OCI-LY1 (cell line): ENCODE data around the gene GRIN2A.

ENCODE experiments used
- H2AFZ ChIP-seq: fragments of 200-600 bp; sonication (generic), shearing (Covaris generic); 2 replicates; pipeline ENCODE4 v1.6.0; 2014; ENCODE audit warnings: antibody characterized with exemption, mild to moderate bottlenecking, low read length
- H3F3A ChIP-seq: fragments of 200-600 bp; sonication (generic), shearing (Covaris generic); 2 replicates; pipeline ENCODE4 v1.6.0; 2014; ENCODE audit warnings: mild to moderate bottlenecking, antibody characterized with exemption, low read length, moderate library complexity; ENCODE audit not compliant: insufficient read depth
- H3K27ac ChIP-seq: fragments of 200-600 bp; sonication (generic); 2 replicates; pipeline ENCODE4 v1.5.1; 2014; ENCODE audit warnings: low read length, mixed run types, mild to moderate bottlenecking, low read depth; ENCODE audit not compliant: poor library complexity, severe bottlenecking
- H3K27me3 ChIP-seq: fragments of 200-600 bp; sonication (generic); 2 replicates; pipeline ENCODE4 v1.6.0; 2014; ENCODE audit warnings: antibody characterized with exemption, mild to moderate bottlenecking, low read length, moderate library complexity; ENCODE audit not compliant: insufficient read depth
- H3K36me3 ChIP-seq: fragments of 200-600 bp; sonication (generic); 2 replicates; pipeline ENCODE4 v1.6.1; 2014; ENCODE audit warnings: mild to moderate bottlenecking, antibody characterized with exemption, low read length, moderate library complexity, mixed read lengths; ENCODE audit not compliant: insufficient read depth
- H3K4me1 ChIP-seq: fragments of 200-600 bp; sonication (generic); 2 replicates; pipeline ENCODE4 v1.5.1; 2014; ENCODE audit warnings: mild to moderate bottlenecking, low read length, moderate library complexity; ENCODE audit not compliant: insufficient read depth, severe bottlenecking
- H3K4me2 ChIP-seq: fragments of 200-600 bp; sonication (generic), shearing (Covaris generic); 2 replicates; pipeline ENCODE4 v1.6.1; 2014; ENCODE audit warnings: low read length
- H3K4me3 ChIP-seq: fragments of 200-600 bp; sonication (generic); 2 replicates; pipeline ENCODE4 v1.5.1; 2014; ENCODE audit warnings: low read length, low read depth, mild to moderate bottlenecking, mixed read lengths; ENCODE audit not compliant: poor library complexity, severe bottlenecking
- H3K79me2 ChIP-seq: fragments of 200-600 bp; shearing (Covaris generic); 2 replicates; pipeline ENCODE4 v1.6.1; 2016; ENCODE audit warnings: mixed run types, low read length, mixed read lengths; ENCODE audit not compliant: insufficient read depth
- H3K9ac ChIP-seq: fragments of 200-600 bp; sonication (generic), shearing (Covaris generic); 2 replicates; pipeline ENCODE4 v1.6.1; 2014; ENCODE audit warnings: mild to moderate bottlenecking, low read length, mixed read lengths
- H3K9me2 ChIP-seq: fragments of 200-600 bp; sonication (generic), shearing (Covaris generic); 2 replicates; pipeline ENCODE4 v1.6.1; 2014; ENCODE audit warnings: low read depth, mild to moderate bottlenecking, low read length, mixed read lengths
- H3K9me3 ChIP-seq: fragments of 200-600 bp; shearing (Covaris generic); 2 replicates; pipeline ENCODE4 v1.6.1; 2014; ENCODE audit warnings: low read length, mixed read lengths
- H4K20me1 ChIP-seq: fragments of 200-600 bp; sonication (generic), shearing (Covaris generic); 2 replicates; pipeline ENCODE4 v1.6.0; 2016; ENCODE audit warnings: mild to moderate bottlenecking, low read length; ENCODE audit not compliant: insufficient read depth
- EZH2 ChIP-seq: fragments of 200-600 bp; sonication (generic), shearing (Covaris generic); IDR thresholded peaks from 2 replicates; pipeline ENCODE4 v1.8.0; 2017; ENCODE audit warnings: borderline replicate concordance, mixed run types, mild to moderate bottlenecking, antibody characterized with exemption, low read length, moderate library complexity, mixed read lengths
- TF ChIP-seq, protein P1 (sequence below): fragments of 200-600 bp; sonication (generic), shearing (Covaris generic); IDR thresholded peaks from 2 replicates; pipeline ENCODE4 v1.5.1; 2017; ENCODE audit warnings: mild to moderate bottlenecking, antibody characterized with exemption, low read length, moderate library complexity, mixed read lengths

The GRIN2A gene

DNA sequence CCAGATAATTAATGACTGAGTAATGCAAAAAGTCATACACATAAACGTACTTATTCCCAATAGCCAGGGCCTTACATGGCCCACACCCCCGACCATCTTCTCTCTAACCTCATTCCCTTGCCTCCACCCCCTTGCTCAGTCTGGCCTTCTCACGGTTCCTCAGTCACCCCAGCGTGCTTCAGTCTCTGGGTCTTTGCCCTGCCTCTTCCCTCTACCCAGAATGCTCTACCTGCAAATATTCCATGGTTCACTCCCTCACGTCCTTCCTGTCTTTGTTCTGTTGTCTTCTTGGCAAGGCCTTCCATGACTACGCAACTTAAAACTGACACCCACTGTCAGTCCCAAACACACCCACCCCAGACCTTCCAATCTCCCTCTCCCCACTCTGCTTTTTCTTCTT lies 468.3 kb downstream of the GRIN2A start:
- Histone ChIP-seq H3K9me3 (no peaks in the 10 kb centered on the region), H3K4me1 (no peaks in the 10 kb centered on the region)

DNA sequence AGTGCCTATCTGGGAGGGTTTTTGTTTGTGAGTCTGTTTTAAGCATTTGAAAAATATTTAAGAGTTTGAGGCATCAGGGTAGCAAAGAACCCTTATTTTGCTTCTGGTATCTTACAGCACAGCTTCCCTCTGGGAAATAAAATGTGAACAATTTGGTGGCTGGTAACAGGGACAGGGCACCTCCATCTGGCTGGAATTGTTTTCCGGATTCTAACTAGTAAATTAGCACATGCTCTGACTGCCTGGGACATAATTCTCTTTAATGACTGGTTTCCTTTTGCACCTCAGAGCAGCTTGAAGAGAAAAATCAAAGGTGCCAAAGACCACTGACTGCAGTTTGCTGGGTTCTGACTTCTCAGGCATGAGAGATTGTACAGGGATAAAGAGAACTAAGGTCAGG lies 469.1 kb downstream of the GRIN2A start:
- no peaks in the 10 kb centered on the region for H3K79me2 ChIP-seq
- no peaks in the 10 kb centered on the region for H3F3A ChIP-seq
- H3K4me3 ChIP-seq = no peak overlapping the region
- TF ChIP-seq EZH2 = no peak
- TF ChIP-seq, protein P1, sequence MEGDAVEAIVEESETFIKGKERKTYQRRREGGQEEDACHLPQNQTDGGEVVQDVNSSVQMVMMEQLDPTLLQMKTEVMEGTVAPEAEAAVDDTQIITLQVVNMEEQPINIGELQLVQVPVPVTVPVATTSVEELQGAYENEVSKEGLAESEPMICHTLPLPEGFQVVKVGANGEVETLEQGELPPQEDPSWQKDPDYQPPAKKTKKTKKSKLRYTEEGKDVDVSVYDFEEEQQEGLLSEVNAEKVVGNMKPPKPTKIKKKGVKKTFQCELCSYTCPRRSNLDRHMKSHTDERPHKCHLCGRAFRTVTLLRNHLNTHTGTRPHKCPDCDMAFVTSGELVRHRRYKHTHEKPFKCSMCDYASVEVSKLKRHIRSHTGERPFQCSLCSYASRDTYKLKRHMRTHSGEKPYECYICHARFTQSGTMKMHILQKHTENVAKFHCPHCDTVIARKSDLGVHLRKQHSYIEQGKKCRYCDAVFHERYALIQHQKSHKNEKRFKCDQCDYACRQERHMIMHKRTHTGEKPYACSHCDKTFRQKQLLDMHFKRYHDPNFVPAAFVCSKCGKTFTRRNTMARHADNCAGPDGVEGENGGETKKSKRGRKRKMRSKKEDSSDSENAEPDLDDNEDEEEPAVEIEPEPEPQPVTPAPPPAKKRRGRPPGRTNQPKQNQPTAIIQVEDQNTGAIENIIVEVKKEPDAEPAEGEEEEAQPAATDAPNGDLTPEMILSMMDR = no peak
- H3K4me1 ChIP-seq = no peaks in the 10 kb centered on the region
- no peaks in the 10 kb centered on the region for H3K9me3 ChIP-seq
- H4K20me1 ChIP-seq = no peaks in the 10 kb centered on the region
- H3K27me3 ChIP-seq = no peaks in the 10 kb centered on the region
- H3K9ac ChIP-seq = no peak overlapping the region
- no peak overlapping the region for H2AFZ ChIP-seq
- no peak overlapping the region for H3K4me2 ChIP-seq
- H3K27ac ChIP-seq = no peak overlapping the region
- no peaks in the 10 kb centered on the region for H3K9me2 ChIP-seq
- no peaks in the 10 kb centered on the region for H3K36me3 ChIP-seq

More for the DNA sequence above, 468.3 kb downstream of the GRIN2A start:
- no peaks in the 10 kb centered on the region for H3K9me2 ChIP-seq
- H4K20me1 ChIP-seq = no peaks in the 10 kb centered on the region
- no peaks in the 10 kb centered on the region for H3F3A ChIP-seq
- no peak overlapping the region for H3K4me3 ChIP-seq
- no peak overlapping the region for H3K27ac ChIP-seq
- H3K27me3 ChIP-seq = no peaks in the 10 kb centered on the region
- H3K9ac ChIP-seq = no peak overlapping the region
- H2AFZ ChIP-seq = no peak overlapping the region
- TF ChIP-seq, protein P1 = no peak
- no peak for TF ChIP-seq EZH2
- H3K79me2 ChIP-seq = no peaks in the 10 kb centered on the region
- no peaks in the 10 kb centered on the region for H3K36me3 ChIP-seq
- no peak overlapping the region for H3K4me2 ChIP-seq

DNA sequence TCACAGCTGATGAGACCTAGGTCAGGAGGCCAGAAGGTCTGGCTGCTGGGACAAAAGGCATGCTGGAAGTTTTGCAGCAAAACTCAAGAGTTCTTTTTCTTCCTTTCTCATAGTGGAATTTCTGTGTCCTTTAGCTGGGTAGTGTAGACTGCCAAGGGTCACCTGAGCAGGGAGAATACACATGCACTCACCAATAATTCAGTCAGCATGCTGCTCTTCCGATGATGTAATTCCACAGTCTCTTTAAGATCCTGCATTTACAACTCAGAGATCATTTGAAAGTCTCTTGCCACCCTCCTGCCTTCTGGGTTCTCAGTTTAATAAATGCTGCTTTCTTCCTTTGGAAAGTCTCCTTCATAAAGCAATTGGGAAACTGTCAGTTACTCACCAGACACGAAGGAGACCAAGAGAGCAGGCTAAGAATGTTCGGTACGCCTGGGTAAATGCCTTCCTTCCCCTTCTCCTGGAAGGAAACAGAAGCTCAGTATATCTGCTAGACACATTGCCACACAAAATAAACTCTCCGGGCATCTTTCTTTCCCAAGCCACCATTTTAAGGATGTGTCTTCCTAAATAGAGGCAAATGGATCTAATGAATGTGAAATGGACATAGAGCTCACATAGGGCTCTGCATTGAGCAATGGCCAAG lies 473.1 kb downstream of the GRIN2A start:
- Histone ChIP-seq H3K36me3 (no peaks in the 10 kb centered on the region), H3K9ac (no peak overlapping the region), H3K4me3 (no peak overlapping the region), H3F3A (no peaks in the 10 kb centered on the region), H3K9me3 (no peaks in the 10 kb centered on the region), H3K4me2 (no peak overlapping the region), H3K27ac (no peak overlapping the region), H3K4me1 (no peaks in the 10 kb centered on the region), H3K27me3 (no peaks in the 10 kb centered on the region), H2AFZ (no peak overlapping the region), H3K79me2 (no peaks in the 10 kb centered on the region), H4K20me1 (no peaks in the 10 kb centered on the region), H3K9me2 (no peaks in the 10 kb centered on the region)
- TF ChIP-seq, protein P1 = no peak
